H9 (cell line): ENCODE measurements around the gene ASB18. TPM values are rescaled to one million over a fixed set of nuclear protein-coding genes. Genes with fewer than 3 reads are reported as not detected.

Experiments used
- DNase-seq: peaks from one replicate; pipeline ENCODE4 v3.0.0-alpha.2; 2017
- H2AFZ ChIP-seq: one replicate; pipeline ENCODE4 v1.6.1; 2013; ENCODE audit warnings: mild to moderate bottlenecking, low read length, control low read depth, moderate library complexity
- H2AK5ac ChIP-seq: 2 replicates; pipeline ENCODE4 v1.6.1; 2013; ENCODE audit warnings: low read length, control low read depth, mixed read lengths; ENCODE audit not compliant: insufficient read length
- H2BK120ac ChIP-seq: one replicate; pipeline ENCODE4 v1.6.1; 2013; ENCODE audit warnings: low read depth, mild to moderate bottlenecking, low read length, control low read depth, inconsistent platforms; ENCODE audit not compliant: poor library complexity, severe bottlenecking
- H2BK12ac ChIP-seq: 2 replicates; pipeline ENCODE4 v1.6.1; 2013; ENCODE audit warnings: low read length, control low read depth, mixed read lengths, low read depth; ENCODE audit not compliant: insufficient read length
- H2BK15ac ChIP-seq: 2 replicates; pipeline ENCODE4 v1.6.1; 2013; ENCODE audit warnings: low read depth, low read length, control low read depth
- H2BK20ac ChIP-seq: one replicate; pipeline ENCODE4 v1.6.1; 2013; ENCODE audit warnings: low read depth, mild to moderate bottlenecking, low read length, control low read depth, inconsistent platforms; ENCODE audit not compliant: poor library complexity, severe bottlenecking
- H2BK5ac ChIP-seq: 2 replicates; pipeline ENCODE4 v1.6.1; 2013; ENCODE audit warnings: low read length, control low read depth, mixed read lengths; ENCODE audit not compliant: insufficient read length
- H3K14ac ChIP-seq: 2 replicates; pipeline ENCODE4 v1.6.1; 2013; ENCODE audit warnings: low read length, control low read depth; ENCODE audit not compliant: insufficient read depth
- H3K18ac ChIP-seq: 2 replicates; pipeline ENCODE4 v1.6.1; 2013; ENCODE audit warnings: low read depth, mild to moderate bottlenecking, mixed read lengths, low read length, control low read depth; ENCODE audit not compliant: insufficient read length
- H3K23ac ChIP-seq: 2 replicates; pipeline ENCODE4 v1.6.1; 2013; ENCODE audit warnings: low read length, control low read depth, mixed read lengths, low read depth; ENCODE audit not compliant: insufficient read length
- H3K23me2 ChIP-seq: 2 replicates; pipeline ENCODE4 v1.6.1; 2013; ENCODE audit warnings: low read depth, mild to moderate bottlenecking, mixed read lengths, low read length, control low read depth; ENCODE audit not compliant: insufficient read length, poor library complexity, severe bottlenecking
- H3K27ac ChIP-seq: 2 replicates; pipeline ENCODE4 v1.5.1; 2013; ENCODE audit warnings: low read length, control low read depth, mixed read lengths, low read depth; ENCODE audit not compliant: insufficient read length
- H3K27me3 ChIP-seq: 2 replicates; pipeline ENCODE4 v1.6.1; 2013; ENCODE audit warnings: low read length, control low read depth, inconsistent platforms; ENCODE audit not compliant: insufficient read depth
- H3K4ac ChIP-seq: 2 replicates; pipeline ENCODE4 v1.6.1; 2013; ENCODE audit warnings: low read depth, mild to moderate bottlenecking, control low read depth, inconsistent platforms, low read length, moderate library complexity
- H3K4me1 ChIP-seq: 2 replicates; pipeline ENCODE4 v1.6.1; 2013; ENCODE audit warnings: low read length, control low read depth, inconsistent platforms; ENCODE audit not compliant: insufficient read depth
- H3K4me2 ChIP-seq: 2 replicates; pipeline ENCODE4 v1.6.1; 2013; ENCODE audit warnings: low read length, control low read depth, mixed read lengths; ENCODE audit not compliant: insufficient read length, insufficient read depth
- H3K56ac ChIP-seq: 2 replicates; pipeline ENCODE4 v1.6.1; 2013; ENCODE audit warnings: low read depth, mild to moderate bottlenecking, mixed read lengths, low read length, control low read depth; ENCODE audit not compliant: insufficient read length
- H3K79me1 ChIP-seq: 2 replicates; pipeline ENCODE4 v1.6.1; 2013; ENCODE audit warnings: low read depth, mild to moderate bottlenecking, moderate library complexity, low read length, control low read depth, inconsistent platforms; ENCODE audit not compliant: insufficient read depth, poor library complexity, severe bottlenecking
- H3K79me2 ChIP-seq: 2 replicates; pipeline ENCODE4 v1.6.1; 2013; ENCODE audit warnings: low read length, control low read depth, inconsistent platforms; ENCODE audit not compliant: insufficient read depth
- H3K9ac ChIP-seq: 2 replicates; pipeline ENCODE4 v1.6.1; 2013; ENCODE audit warnings: low read length, control low read depth, mixed read lengths; ENCODE audit not compliant: insufficient read length; ENCODE audit errors: extremely low read depth
- H3K9me3 ChIP-seq: one replicate; pipeline ENCODE4 v1.6.1; 2013; ENCODE audit warnings: low read depth, low read length, inconsistent platforms; ENCODE audit not compliant: control insufficient read depth
- H3T11ph ChIP-seq: one replicate; pipeline ENCODE4 v1.6.1; 2013; ENCODE audit warnings: mild to moderate bottlenecking, low read length, control low read depth, inconsistent platforms
- H4K20me1 ChIP-seq: one replicate; pipeline ENCODE4 v1.6.1; 2013; ENCODE audit not compliant: control insufficient read depth, insufficient read length, insufficient read depth
- H4K5ac ChIP-seq: 2 replicates; pipeline ENCODE4 v1.6.1; 2013; ENCODE audit warnings: low read depth, mild to moderate bottlenecking, mixed read lengths, low read length, control low read depth; ENCODE audit not compliant: insufficient read length
- H4K8ac ChIP-seq: replicated peaks from 2 replicates; pipeline ENCODE4 v1.6.1; 2013; ENCODE audit warnings: low read length, control low read depth, mixed read lengths, low read depth; ENCODE audit not compliant: insufficient read length
- H4K91ac ChIP-seq: 2 replicates; pipeline ENCODE4 v1.6.1; 2013; ENCODE audit warnings: low read depth, mild to moderate bottlenecking, moderate library complexity, mixed read lengths, low read length, control low read depth; ENCODE audit not compliant: insufficient read length
- H3K27ac Mint-ChIP-seq, 3 experiments: 2 replicates in 2 of 3; 3 replicates in 1 of 3; pipeline ENCODE4 v1.8.0; 2020 to 2021; ENCODE audit warnings: mixed read lengths in 3 of 3, mild to moderate bottlenecking in 1 of 3, moderate library complexity in 1 of 3
- H3K27me3 Mint-ChIP-seq: 2 replicates; pipeline ENCODE4 v1.8.0; 2021; ENCODE audit warnings: low read depth, mild to moderate bottlenecking, moderate library complexity, mixed read lengths
- H3K36me3 Mint-ChIP-seq, 3 experiments: 2 replicates in 2 of 3; 3 replicates in 1 of 3; pipeline ENCODE4 v1.8.0; 2020 to 2021; ENCODE audit warnings: low read depth in 3 of 3, mixed read lengths in 3 of 3; ENCODE audit not compliant: insufficient read depth in 1 of 3
- H3K4me1 Mint-ChIP-seq, 2 experiments: 2 replicates each; pipeline ENCODE4 v1.8.0; 2020; ENCODE audit warnings: mixed read lengths in 2 of 2
- H3K4me3 Mint-ChIP-seq, 2 experiments: 2 replicates in 1 of 2; 3 replicates in 1 of 2; pipeline ENCODE4 v1.8.0; 2020 to 2021; ENCODE audit warnings: mild to moderate bottlenecking in 2 of 2, mixed read lengths in 2 of 2, moderate library complexity in 1 of 2
- H3K9me3 Mint-ChIP-seq, 2 experiments: 2 replicates in 1 of 2; 3 replicates in 1 of 2; pipeline ENCODE4 v1.8.0; 2020; ENCODE audit warnings: mild to moderate bottlenecking in 2 of 2, mixed read lengths in 2 of 2, moderate library complexity in 1 of 2
- WGBS: extraction: QIAGEN DNeasy Blood & Tissue Kit; methylation state at CpG from one replicate; pipeline ENCODE4 v1.1.7; 2013; ENCODE audit warnings: missing lambda C conversion rate, low lambda C conversion rate, mixed read lengths; ENCODE audit not compliant: insufficient read length; ENCODE audit errors: extremely low coverage; 5-methylcytosine and 5-hydroxymethylcytosine counted together
- total RNA-seq: library from RNA; stranded (reverse); gene quantifications from 2 replicates; pipeline ENCODE4 v1.2.1, GENCODE V29; 2021
- TF ChIP-seq, protein P1 (sequence below): fragments of 200-600 bp; sonication (generic); conservative IDR thresholded peaks from 3 replicates; pipeline ENCODE4 v1.8.0; 2021; ENCODE audit warnings: antibody characterized with exemption, mild to moderate bottlenecking

ASB18 gene
- total RNA-seq, 1 experiment from 2014 or later, result not detected

GRCh38 chr2:236282406-236282805 lies 18.2 kb upstream of the ASB18 start:
- Histone ChIP-seq H3K56ac (no peak overlapping the region), H4K20me1 (no peaks in the 10 kb centered on the region), H3K27me3 (no peaks in the 10 kb centered on the region), H4K5ac (no peak overlapping the region), H3K4me1 (no peaks in the 10 kb centered on the region), H2AK5ac (no peak overlapping the region), H4K8ac (no peak overlapping the region), H2BK5ac (no peak overlapping the region), H3K9me3 (no peaks in the 10 kb centered on the region), H3K4me2 (no peak overlapping the region), H3K23ac (no peak overlapping the region), H3K27ac (no peak overlapping the region), H3K79me2 (no peaks in the 10 kb centered on the region), H3K4ac (no peak overlapping the region), H2BK15ac (no peak overlapping the region), H2BK120ac (no peak overlapping the region), H3K9ac (no peak overlapping the region), H2BK20ac (no peak overlapping the region), H3K79me1 (no peaks in the 10 kb centered on the region), H2BK12ac (no peak overlapping the region), H3K23me2 (no peaks in the 10 kb centered on the region), H4K91ac (no peak overlapping the region), H3T11ph (no peak overlapping the region), H2AFZ (no peak overlapping the region), H3K14ac (no peak overlapping the region), H3K18ac (no peak overlapping the region)
- no peak for DNase-seq
- TF ChIP-seq, protein P1, sequence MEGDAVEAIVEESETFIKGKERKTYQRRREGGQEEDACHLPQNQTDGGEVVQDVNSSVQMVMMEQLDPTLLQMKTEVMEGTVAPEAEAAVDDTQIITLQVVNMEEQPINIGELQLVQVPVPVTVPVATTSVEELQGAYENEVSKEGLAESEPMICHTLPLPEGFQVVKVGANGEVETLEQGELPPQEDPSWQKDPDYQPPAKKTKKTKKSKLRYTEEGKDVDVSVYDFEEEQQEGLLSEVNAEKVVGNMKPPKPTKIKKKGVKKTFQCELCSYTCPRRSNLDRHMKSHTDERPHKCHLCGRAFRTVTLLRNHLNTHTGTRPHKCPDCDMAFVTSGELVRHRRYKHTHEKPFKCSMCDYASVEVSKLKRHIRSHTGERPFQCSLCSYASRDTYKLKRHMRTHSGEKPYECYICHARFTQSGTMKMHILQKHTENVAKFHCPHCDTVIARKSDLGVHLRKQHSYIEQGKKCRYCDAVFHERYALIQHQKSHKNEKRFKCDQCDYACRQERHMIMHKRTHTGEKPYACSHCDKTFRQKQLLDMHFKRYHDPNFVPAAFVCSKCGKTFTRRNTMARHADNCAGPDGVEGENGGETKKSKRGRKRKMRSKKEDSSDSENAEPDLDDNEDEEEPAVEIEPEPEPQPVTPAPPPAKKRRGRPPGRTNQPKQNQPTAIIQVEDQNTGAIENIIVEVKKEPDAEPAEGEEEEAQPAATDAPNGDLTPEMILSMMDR, result no peak
- H3K27me3 Mint-ChIP-seq, result peaks cover 19% of the 10 kb centered on the region
- WGBS, result no CpG with 5 or more reads among the region's 1 CpG
- H3K9me3 Mint-ChIP-seq, result peaks cover 14 to 26% of the 10 kb centered on the region in 2 experiments; a peak in 4 of 5 replicates
- H3K27ac Mint-ChIP-seq, result no peak overlapping the region; a peak in 1 of 7 replicates
- H3K4me3 Mint-ChIP-seq, result no peak overlapping the region
- H3K36me3 Mint-ChIP-seq, result no peaks in the 10 kb centered on the region
- H3K4me1 Mint-ChIP-seq, result no peaks in the 10 kb centered on the region
